GM06990 (cell line): ENCODE measurements around the gene SNRNP27.
"Not testable (repeated sequence)": the region's sequence is repeated elsewhere in the genome, so short reads cannot be mapped to it uniquely, and the experiment has no call there.

Source experiments
- DNase-seq: peaks from one replicate; pipeline ENCODE4 v3.0.0-alpha.2; 2011; ENCODE audit not compliant: insufficient read length; ENCODE audit errors: extremely low read depth
- H3K27me3 ChIP-seq: replicated peaks from 2 replicates; pipeline ENCODE4 v1.6.0; 2011; ENCODE audit warnings: low read length; ENCODE audit not compliant: control insufficient read depth, insufficient read depth
- H3K36me3 ChIP-seq: 2 replicates; pipeline ENCODE4 v1.5.1; 2011; ENCODE audit warnings: low read length; ENCODE audit not compliant: control insufficient read depth, insufficient read depth
- H3K4me3 ChIP-seq: replicated peaks from 2 replicates; pipeline ENCODE4 v1.5.1; 2011; ENCODE audit warnings: low read depth, mild to moderate bottlenecking, control low read depth, low read length
- CTCF ChIP-seq: IDR thresholded peaks from 2 replicates; pipeline ENCODE4 v1.5.1; 2011; ENCODE audit warnings: low read length, control low read depth, mild to moderate bottlenecking, inconsistent platforms; ENCODE audit not compliant: insufficient read depth, poor library complexity, severe bottlenecking

The SNRNP27 gene

GRCh38 chr2:69946351-69947324 is 52.9 kb downstream of the SNRNP27 start:
- H3K27me3 ChIP-seq = no peaks in the 10 kb centered on the region
- H3K4me3 ChIP-seq = no peak overlapping the region
- no peak for TF ChIP-seq CTCF
- peak; percentile 26 for DNase-seq
- peaks cover 6% of the 10 kb centered on the region for H3K36me3 ChIP-seq

- Histone ChIP-seq H3K27me3 (no peaks in the 10 kb centered on the region), H3K36me3 (peaks cover 6% of the 10 kb centered on the region), H3K4me3 (no peak overlapping the region)
- no peak for DNase-seq
- no peak for TF ChIP-seq CTCF
Observed at GRCh38 chr2:69947325-69947931, 53.7 kb downstream of the SNRNP27 start.

DNA sequence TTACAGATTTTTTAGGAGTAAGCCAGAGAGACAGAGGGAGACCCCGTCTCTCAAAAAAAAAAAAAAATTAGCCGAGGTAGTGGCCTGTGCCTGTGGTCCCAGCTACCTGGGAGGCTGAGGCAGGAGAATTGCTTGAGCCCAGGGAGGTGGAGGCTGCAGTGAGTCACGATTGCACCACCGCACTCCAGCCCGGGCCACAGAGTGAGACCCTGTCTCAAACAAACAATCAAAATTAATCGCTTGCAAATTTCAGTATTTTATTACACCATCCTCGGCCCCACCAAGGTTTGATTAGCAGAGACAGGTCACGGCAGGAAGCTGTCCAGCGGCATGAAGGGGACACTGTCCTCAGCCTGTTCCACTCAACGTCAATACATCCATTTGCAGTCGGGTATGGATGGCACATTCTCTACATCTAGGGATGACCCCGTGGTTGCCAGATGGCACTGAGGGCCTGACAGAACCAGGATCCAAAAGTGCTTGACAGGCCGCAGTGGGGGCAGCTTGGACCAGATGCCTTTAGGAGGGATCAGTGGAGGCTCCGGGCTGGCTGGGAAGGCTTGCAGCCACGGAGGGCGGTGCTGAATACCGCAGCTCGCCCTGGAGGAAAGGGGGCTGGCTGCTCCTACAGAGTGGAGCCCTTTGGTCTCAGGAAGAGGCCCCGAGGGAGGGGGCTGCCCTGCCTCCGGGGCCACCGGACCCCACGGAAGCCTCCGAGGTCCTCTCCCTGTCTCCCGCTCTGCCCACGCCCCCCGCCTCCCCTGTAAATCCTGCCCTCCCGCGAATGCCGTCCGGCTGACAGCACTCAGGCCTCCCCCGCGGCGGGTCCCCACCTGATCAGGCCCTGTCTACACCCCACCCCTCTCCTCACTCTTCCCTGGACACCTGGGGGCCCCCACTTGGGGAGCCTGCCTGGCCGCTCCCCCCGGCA is 54.5 kb downstream of the SNRNP27 start:
- DNase-seq = no peak
- no peaks in the 10 kb centered on the region for H3K27me3 ChIP-seq
- no peak for TF ChIP-seq CTCF

DNA sequence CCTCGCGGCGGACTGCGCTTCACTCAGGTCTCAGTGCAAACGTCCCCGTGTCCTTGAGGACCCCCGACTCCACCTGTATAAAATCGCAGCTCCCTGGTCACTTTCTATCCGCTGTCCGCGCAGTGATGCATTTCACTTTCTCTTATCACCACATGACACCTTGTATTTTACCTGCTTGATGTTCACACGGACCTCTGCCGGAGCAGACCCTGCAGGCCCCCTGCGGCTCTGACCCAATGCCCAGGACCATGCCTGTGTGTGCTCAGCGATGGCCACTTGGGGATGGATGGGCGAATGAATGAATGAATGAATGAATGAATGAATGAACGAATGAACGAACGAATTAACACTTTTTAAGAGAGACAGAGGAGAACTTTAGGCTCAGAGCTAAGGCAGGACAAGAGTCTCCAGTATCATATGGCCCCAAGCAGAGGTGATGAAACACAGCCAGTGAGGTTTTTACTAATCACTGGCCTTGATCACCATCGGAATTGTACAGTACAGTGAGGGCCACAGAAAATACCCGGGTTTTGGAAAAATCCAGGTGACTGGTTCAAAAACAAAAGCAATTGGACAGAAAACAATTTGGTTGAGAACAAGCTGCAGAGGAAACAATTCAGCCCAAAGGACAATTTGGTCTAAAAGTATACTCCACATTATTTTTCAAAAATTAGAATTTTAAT is 55.3 kb downstream of the SNRNP27 start:
- TF ChIP-seq CTCF = no peak
- no peak for DNase-seq
- Histone ChIP-seq H3K4me3 (no peak overlapping the region), H3K36me3 (no peaks in the 10 kb centered on the region), H3K27me3 (no peaks in the 10 kb centered on the region)

More for the DNA sequence above, 54.5 kb downstream of the SNRNP27 start:
- Histone ChIP-seq H3K4me3 (no peak overlapping the region), H3K36me3 (peaks cover 3% of the 10 kb centered on the region)

GRCh38 chr2:69950241-69950640 is 56.5 kb downstream of the SNRNP27 start:
- TF ChIP-seq CTCF = no peak
- no peaks in the 10 kb centered on the region for H3K27me3 ChIP-seq
- H3K4me3 ChIP-seq = no peak overlapping the region
- H3K36me3 ChIP-seq = no peaks in the 10 kb centered on the region
- no peak for DNase-seq

DNA sequence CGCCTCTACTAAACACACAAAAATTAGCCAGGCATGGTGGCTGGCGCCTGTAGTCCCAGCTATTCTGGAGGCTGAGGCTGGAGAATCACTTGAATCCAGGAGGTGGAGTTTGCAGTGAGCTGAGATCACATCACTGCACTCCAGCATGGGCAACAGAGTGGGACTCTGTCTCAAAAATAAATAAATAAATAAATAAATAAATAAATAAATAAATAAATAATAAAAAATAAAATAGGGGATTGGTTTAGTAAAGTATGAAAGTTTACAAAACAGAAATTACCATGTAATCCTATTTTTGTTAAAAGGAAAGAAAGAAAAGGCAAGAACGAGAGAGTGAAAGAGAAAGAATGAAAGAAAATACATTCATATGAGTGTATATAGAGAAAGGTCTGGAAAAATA is 56.9 kb downstream of the SNRNP27 start:
- not testable (repeated sequence) for H3K36me3 ChIP-seq, DNase-seq, H3K4me3 ChIP-seq, H3K27me3 ChIP-seq
